ENCODE data around the gene FAM110D. TPM values are rescaled to one million over a fixed set of nuclear protein-coding genes. Genes with fewer than 3 reads are reported as not detected.

The FAM110D gene
- total and polyA plus RNA-seq, 2 of the 8 experiments (the other 6 are each of a cell fraction or from before 2014, with no cell fraction given) = 0.21 to 0.48 TPM

GRCh38 chr1:26138974-26139558 is 19.8 kb upstream of the FAM110D start:
- H3K79me2 ChIP-seq (ENCODE audit: control insufficient read depth in 1 of 2, insufficient read depth in 2 of 2, low read length in 2 of 2) = no peaks in the 10 kb centered on the region
- no peak overlapping the region for H4K91ac ChIP-seq (replicated peaks; ENCODE audit: insufficient read length, low read length)
- no peak overlapping the region for H3K4me2 ChIP-seq (ENCODE audit: insufficient read depth in 1 of 2, low read depth in 2 of 2, low read length in 2 of 2)
- no peaks in the 10 kb centered on the region for H3K36me3 ChIP-seq (ENCODE audit: control insufficient read depth in 2 of 4, insufficient read depth in 4 of 4, low read length in 3 of 4)
- H3K79me1 ChIP-seq (ENCODE audit: low read depth, low read length) = no peaks in the 10 kb centered on the region
- POLR2A ChIA-PET (ENCODE audit: partially characterized antibody) = interaction anchor here (0.9 to 1.2 kb wide), 3 partner anchors 27 to 34 kb away, joined by 3 read pairs; no protein-coding TSS in a partner anchor
- no peak overlapping the region for H3K14ac ChIP-seq (ENCODE audit: insufficient read length)
- DNase-seq (ENCODE audit: low read depth in 1 of 2, low spot score in 2 of 2) (peak in 1 of 2 experiments; percentile 14), FAIRE-seq (peak; percentile 58)
- H3K18ac ChIP-seq (ENCODE audit: extremely low read depth, low read length) = no peak overlapping the region
- H2BK12ac ChIP-seq (ENCODE audit: low read depth, low read length) = no peak overlapping the region
- no peak for TF ChIP-seq SRF (IDR thresholded peaks at IDR 0.05; ENCODE audit: low read depth, low read length)
- TF ChIP-seq HDAC6 (IDR thresholded peaks at IDR 0.05; ENCODE audit: low read depth, low read length) = no peak
- TF ChIP-seq SP4 (IDR thresholded peaks at IDR 0.05; ENCODE audit: low read length) = no peak
- no peak for TF ChIP-seq BRCA1 (IDR thresholded peaks at IDR 0.05; ENCODE audit: low read depth, low read length)
- no peak for TF ChIP-seq TAF1 (IDR thresholded peaks at IDR 0.05; ENCODE audit: low read depth, low read length)
- no peak overlapping the region for H3K23ac ChIP-seq (ENCODE audit: insufficient read length)
- no peak overlapping the region for H2BK120ac ChIP-seq (replicated peaks; ENCODE audit: low read depth, low read length)
- 84% methylated on average over 3 of the region's 3 CpGs; no CpG with 5 or more reads in 1 of the 2 experiments for WGBS, 2 experiments (ENCODE audit: extremely low coverage in 1 of 2, insufficient coverage in 1 of 2, insufficient read length in 1 of 2, insufficient replicate concordance in 2 of 2, low coverage in 1 of 2, low lambda C conversion rate in 2 of 2, missing lambda C conversion rate in 1 of 2)
- H3K56ac ChIP-seq (replicated peaks; ENCODE audit: insufficient read length, low read depth, low read length) = no peak overlapping the region
- H4K8ac ChIP-seq (ENCODE audit: extremely low read depth, insufficient read depth, low read length) = no peak overlapping the region
- H2BK20ac ChIP-seq (ENCODE audit: low read length) = no peak overlapping the region
- no peaks in the 10 kb centered on the region for H3K4me1 ChIP-seq (replicated peaks in 1 of 4; ENCODE audit: control insufficient read depth in 3 of 4, insufficient read depth in 4 of 4, low read length in 3 of 4)
- H3K9ac ChIP-seq (replicated peaks in 1 of 4; ENCODE audit: extremely low read depth in 1 of 4, low read depth in 3 of 4, low read length in 3 of 4) = no peak overlapping the region
- no peaks in the 10 kb centered on the region for H3K23me2 ChIP-seq (ENCODE audit: low read depth, low read length)
- H4K5ac ChIP-seq (ENCODE audit: insufficient read length, low read depth, low read length) = no peak overlapping the region
- no peak overlapping the region for H2BK5ac ChIP-seq (ENCODE audit: low read depth, low read length)
- H3K4ac ChIP-seq (replicated peaks; ENCODE audit: insufficient read length, low read depth, low read length) = no peak overlapping the region
- H2AFZ ChIP-seq (ENCODE audit: low read length) = no peak overlapping the region; the same call in 1 of the 2 replicates
- H3K9me3 ChIP-seq (ENCODE audit: insufficient read depth in 2 of 2, low read depth in 1 of 2, low read length in 1 of 2) = no peaks in the 10 kb centered on the region
- H4K20me1 ChIP-seq (replicated peaks in 1 of 2; ENCODE audit: control insufficient read depth in 1 of 2, insufficient read depth in 2 of 2, low read length in 2 of 2) = no peaks in the 10 kb centered on the region
- H2AK5ac ChIP-seq (ENCODE audit: low read depth, low read length) = no peak overlapping the region
- no peak overlapping the region for H3K27ac ChIP-seq (ENCODE audit: low read depth, low read length)
- no peak overlapping the region for H2BK15ac ChIP-seq (ENCODE audit: low read length)
- H3K27me3 ChIP-seq (replicated peaks in 1 of 4; ENCODE audit: control insufficient read depth in 3 of 4, extremely low read depth in 1 of 4, insufficient read depth in 3 of 4, low read length in 3 of 4) = no peaks in the 10 kb centered on the region
- H3K4me3 ChIP-seq (ENCODE audit: extremely low read depth in 1 of 4, insufficient read depth in 2 of 4, low read depth in 3 of 4, low read length in 4 of 4) = no peak overlapping the region
- CTCF ChIA-PET (ENCODE audit: partially characterized antibody) = interaction anchor here (0.6 to 11.2 kb wide), 10 partner anchors 10 to 285 kb away, joined by 3 to 154 read pairs (median 4); partner anchors contain the start of gene CATSPER4
